Caco-2 (cell line): ENCODE measurements around the gene HTR3B. TPM values are rescaled to one million over a fixed set of nuclear protein-coding genes. Genes with fewer than 3 reads are reported as not detected.

Source experiments
- BruUV-seq: library from RNA; stranded (reverse); fragments of 400-500 nt; replicated peaks from 2 replicates; lab custom pipeline; 2021; lab: Mats Ljungman, UMichigan
- CTCF ChIA-PET: fragments of 300-600 bp; sonication (Branson Sonifier 250); formaldehyde crosslinking; loops from one replicate; lab custom pipeline; 2022; ENCODE audit warnings: antibody characterized with exemption; lab: Charles Lee
- POLR2A ChIA-PET: fragments of 300-600 bp; sonication (Branson Sonifier 250); formaldehyde crosslinking; loops from one replicate; lab custom pipeline; 2022; ENCODE audit warnings: antibody characterized with exemption; lab: Charles Lee
- DNase-seq, 2 experiments: peaks; one replicate each; pipeline versions ENCODE4 v3.0.0 to v3.0.0-alpha.2; 2020 to 2022
- H3K27me3 ChIP-seq: replicated peaks from 2 replicates; pipeline ENCODE4 v1.6.0; 2011; ENCODE audit warnings: low read length; ENCODE audit not compliant: control insufficient read depth, insufficient read depth
- H3K36me3 ChIP-seq: 2 replicates; pipeline ENCODE4 v1.5.1; 2011; ENCODE audit warnings: low read length; ENCODE audit not compliant: control insufficient read depth, insufficient read depth
- H3K4me1 ChIP-seq: fragments of 250-450 bp; sonication (Bioruptor Pico); 2 replicates; pipeline ENCODE4 v1.5.1; 2020; ENCODE audit warnings: mild to moderate bottlenecking
- H3K4me3 ChIP-seq: 2 replicates; pipeline ENCODE4 v1.5.1; 2011; ENCODE audit warnings: low read depth, mild to moderate bottlenecking, control low read depth, low read length
- H3K9me3 ChIP-seq: fragments of 250-450 bp; sonication (Bioruptor Pico); 2 replicates; pipeline ENCODE4 v1.5.1; 2020; ENCODE audit warnings: mild to moderate bottlenecking, moderate library complexity
- H3K27ac Mint-ChIP-seq: one replicate; pipeline ENCODE4 v1.8.0; 2022; ENCODE audit warnings: mixed read lengths; ENCODE audit not compliant: unreplicated experiment
- H3K27me3 Mint-ChIP-seq: one replicate; pipeline ENCODE4 v1.8.0; 2022; ENCODE audit warnings: mixed read lengths; ENCODE audit not compliant: insufficient read depth, unreplicated experiment
- H3K36me3 Mint-ChIP-seq: one replicate; pipeline ENCODE4 v1.8.0; 2022; ENCODE audit warnings: mild to moderate bottlenecking, mixed read lengths; ENCODE audit not compliant: insufficient read depth, unreplicated experiment
- H3K4me1 Mint-ChIP-seq: one replicate; pipeline ENCODE4 v1.8.0; 2022; ENCODE audit warnings: low read depth, mixed read lengths; ENCODE audit not compliant: unreplicated experiment
- H3K4me3 Mint-ChIP-seq: one replicate; pipeline ENCODE4 v1.8.0; 2022; ENCODE audit warnings: mild to moderate bottlenecking, moderate library complexity, mixed read lengths; ENCODE audit not compliant: unreplicated experiment
- H3K9me3 Mint-ChIP-seq: one replicate; pipeline ENCODE4 v1.8.0; 2022; ENCODE audit warnings: mixed read lengths; ENCODE audit not compliant: unreplicated experiment
- CTCF ChIP-seq, 2 experiments: fragments of 200-600 bp in 1 of 2; IDR thresholded peaks; 1 replicate in 1 of 2; 2 replicates in 1 of 2; pipeline versions ENCODE4 v1.5.1 to v1.8.0; 2011 to 2022; ENCODE audit warnings: antibody characterized with exemption in 1 of 2, control low read depth in 1 of 2, inconsistent platforms in 1 of 2, low read depth in 1 of 2, low read length in 1 of 2, mild to moderate bottlenecking in 1 of 2, moderate library complexity in 1 of 2; ENCODE audit not compliant: insufficient read depth in 1 of 2, severe bottlenecking in 1 of 2, unreplicated experiment in 1 of 2
- intact Hi-C: fragments of 100-400 bp; cut with micrococcal nuclease; formaldehyde crosslinking; loops from one replicate; pipeline ENCODE4 v1.10.0; 2022; ENCODE audit not compliant: unreplicated experiment
- total RNA-seq: library from RNA; stranded (reverse); gene quantifications from 2 replicates; pipeline ENCODE4 v1.2.3, GENCODE V29; 2022

The HTR3B gene
- total RNA-seq, 1 experiment from 2014 or later, result not detected

GRCh38 chr11:113895367-113896155 is 9.0 kb upstream of the HTR3B start:
- no peaks in the 10 kb centered on the region; the same call in 1 of the 2 replicates for H3K9me3 ChIP-seq
- intact Hi-C loops, result loop anchor here (1.0 to 5.0 kb wide), 4 partner anchors 82 to 367 kb away; partner anchors contain the start of gene HTR3A
- peaks cover 7% of the 10 kb centered on the region for H3K4me1 Mint-ChIP-seq
- peak in 1 of 2 experiments; percentile 8 for TF ChIP-seq CTCF (IDR thresholded peaks at IDR 0.05; ENCODE audit: insufficient read depth in 1 of 2, low read depth in 1 of 2, low read length in 1 of 2, severe bottlenecking in 1 of 2, unreplicated experiment in 1 of 2)
- no peaks in the 10 kb centered on the region for H3K9me3 Mint-ChIP-seq
- no peaks in the 10 kb centered on the region for H3K36me3 ChIP-seq
- H3K4me3 ChIP-seq, result no peak overlapping the region
- no peaks in the 10 kb centered on the region for H3K27me3 ChIP-seq
- ChIA-PET CTCF (interaction anchor here (0.7 to 4.4 kb wide), 24 partner anchors 10 to 1136 kb away, joined by 3 to 86 read pairs (median 5); partner anchors contain the start of genes HTR3B and USP28), POLR2A (no interaction called here)
- BruUV-seq, result no TSS peak
- H3K4me1 ChIP-seq, result no peaks in the 10 kb centered on the region
- H3K4me3 Mint-ChIP-seq, result no peak overlapping the region
- H3K36me3 Mint-ChIP-seq, result peaks cover 1% of the 10 kb centered on the region
- H3K27me3 Mint-ChIP-seq, result peaks cover 3% of the 10 kb centered on the region
- H3K27ac Mint-ChIP-seq, result no peak overlapping the region
- peak in 1 of 2 experiments; percentile 39 for DNase-seq

- Mint-ChIP-seq H3K4me1 (peaks cover 7% of the 10 kb centered on the region), H3K4me3 (no peak overlapping the region), H3K27ac (no peak overlapping the region), H3K36me3 (no peaks in the 10 kb centered on the region), H3K27me3 (peaks cover 3% of the 10 kb centered on the region), H3K9me3 (no peaks in the 10 kb centered on the region)
- ChIA-PET POLR2A (no interaction called here), CTCF (interaction anchor here (0.6 to 4.4 kb wide), 25 partner anchors 10 to 1136 kb away, joined by 3 to 86 read pairs (median 4); partner anchors contain the start of genes HTR3B and USP28)
- Histone ChIP-seq H3K4me3 (no peak overlapping the region), H3K36me3 (no peaks in the 10 kb centered on the region), H3K9me3 (no peaks in the 10 kb centered on the region; the same call in 1 of the 2 replicates), H3K27me3 (no peaks in the 10 kb centered on the region), H3K4me1 (no peaks in the 10 kb centered on the region)
- intact Hi-C loops, result loop anchor here (1.0 to 5.0 kb wide), 4 partner anchors 81 to 366 kb away; partner anchors contain the start of gene HTR3A
- BruUV-seq, result no TSS peak
- DNase-seq, result peak in 1 of 2 experiments; percentile 55
- peak; percentile 93 for TF ChIP-seq CTCF (IDR thresholded peaks at IDR 0.05; ENCODE audit: insufficient read depth in 1 of 2, low read depth in 1 of 2, low read length in 1 of 2, severe bottlenecking in 1 of 2, unreplicated experiment in 1 of 2)
Observed at GRCh38 chr11:113896156-113896879, 8.3 kb upstream of the HTR3B start.

- POLR2A ChIA-PET, result interaction anchor here (0.5 to 0.6 kb wide), 2 partner anchors 104 to 128 kb away, joined by 5 to 6 read pairs; partner anchors contain the start of gene ZW10
- peaks cover 11% of the 10 kb centered on the region for H3K4me1 Mint-ChIP-seq
- Histone ChIP-seq H3K36me3 (no peaks in the 10 kb centered on the region), H3K9me3 (no peaks in the 10 kb centered on the region; the same call in 1 of the 2 replicates), H3K4me3 (no peak overlapping the region), H3K4me1 (peaks cover 7% of the 10 kb centered on the region), H3K27me3 (no peaks in the 10 kb centered on the region)
- TF ChIP-seq CTCF (IDR thresholded peaks at IDR 0.05; ENCODE audit: insufficient read depth in 1 of 2, low read depth in 1 of 2, low read length in 1 of 2, severe bottlenecking in 1 of 2, unreplicated experiment in 1 of 2), result no peak
- DNase-seq, result peak in 1 of 2 experiments; percentile 32
- peaks cover 3% of the 10 kb centered on the region for H3K27me3 Mint-ChIP-seq
- H3K9me3 Mint-ChIP-seq, result no peaks in the 10 kb centered on the region
- CTCF ChIA-PET, result interaction anchor here (0.6 to 0.9 kb wide), 5 partner anchors 10 to 360 kb away, joined by 3 to 12 read pairs (median 5); no protein-coding TSS in a partner anchor
- BruUV-seq, result no TSS peak
- intact Hi-C loops, result no loop called here
- H3K27ac Mint-ChIP-seq, result no peak overlapping the region
- H3K4me3 Mint-ChIP-seq, result no peak overlapping the region
- no peaks in the 10 kb centered on the region for H3K36me3 Mint-ChIP-seq
Observed at GRCh38 chr11:113901141-113901540, 3.5 kb upstream of the HTR3B start.
